Right atrium auricular region (tissue), 2 donors: ENCODE measurements around the gene PLEKHH3. TPM values are rescaled to one million over a fixed set of nuclear protein-coding genes. Genes with fewer than 3 reads are reported as not detected.
"Not testable (repeated sequence)": the region's sequence is repeated elsewhere in the genome, so short reads cannot be mapped to it uniquely, and the experiment has no call there.

Experiments
- DNase-seq: peaks from one replicate; pipeline ENCODE4 v3.0.0-alpha.2; 2019; ENCODE audit warnings: low spot score
- H3K27ac ChIP-seq, 2 donors: fragments of 200-600 bp; sonication (generic); 1 replicate in 1 of 2; 2 replicates in 1 of 2; pipeline ENCODE4 v1.5.1; 2016 to 2019
- H3K27me3 ChIP-seq, 2 donors: fragments of 200-600 bp; sonication (generic); one replicate each; pipeline versions ENCODE4 v1.5.1 to v1.6.0; 2017 to 2019
- H3K36me3 ChIP-seq: fragments of 200-600 bp; sonication (generic); one replicate; pipeline ENCODE4 v1.5.1; 2016
- H3K4me1 ChIP-seq, 2 donors: fragments of 200-600 bp; sonication (generic); one replicate each; pipeline versions ENCODE4 v1.5.1 to v1.6.0; 2017 to 2019
- H3K4me3 ChIP-seq, 2 donors: fragments of 200-600 bp; sonication (generic); 1 replicate in 1 of 2; 2 replicates in 1 of 2; pipeline ENCODE4 v1.5.1; 2017 to 2019; ENCODE audit warnings: mild to moderate bottlenecking in 1 of 2, moderate library complexity in 1 of 2
- H3K9me3 ChIP-seq, 2 donors: fragments of 200-600 bp; sonication (generic); one replicate each; pipeline ENCODE4 v1.5.1; 2019
- CTCF ChIP-seq, 2 donors: fragments of 200-600 bp; sonication (generic); IDR thresholded peaks; one replicate each; pipeline ENCODE4 v1.5.1; 2019; ENCODE audit warnings: antibody characterized with exemption in 2 of 2
- microRNA-seq, 2 donors: library from miRNA; unstranded; fragments of <30 nt; microRNA quantifications; one replicate each; pipeline ENCODE4, GENCODE V29; 2016 to 2017; ENCODE audit warnings: borderline number of aligned reads in 2 of 2, borderline replicate concordance in 1 of 2
- total RNA-seq, 2 donors: library from RNA; depleted of rRNA; stranded (reverse); fragments of >200 nt; gene quantifications; one replicate each; pipeline ENCODE4 v1.1.0, GENCODE V29; 2016

Gene PLEKHH3
- total RNA-seq, 2 donors from 2014 or later: 14.5 to 26.5 TPM

GRCh38 chr17:42623732-42624596 lies 52.8 kb downstream of the PLEKHH3 start:
- TF ChIP-seq CTCF (IDR thresholded peaks at IDR 0.05): no peak
- no peak overlapping the region for H3K27ac ChIP-seq

DNA sequence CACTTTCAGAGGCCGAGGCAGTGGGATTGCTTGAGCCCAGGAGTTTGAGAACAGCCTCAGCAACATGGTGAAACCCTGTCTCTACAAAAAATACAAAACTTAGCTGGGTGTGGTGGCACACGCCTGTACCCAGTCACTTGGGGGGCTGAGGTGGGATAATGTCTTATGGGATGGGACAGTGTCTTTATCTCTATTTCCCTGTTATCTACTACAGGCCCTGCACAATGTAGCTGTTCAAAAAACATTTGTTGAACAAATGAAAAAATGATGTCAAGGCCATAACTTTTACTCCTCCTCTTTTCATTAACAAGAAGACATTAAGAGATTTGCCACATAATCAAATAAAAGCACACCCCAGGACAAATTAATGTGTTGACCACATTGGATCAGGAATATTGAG lies 53.5 kb downstream of the PLEKHH3 start:
- no peak overlapping the region for H3K27ac ChIP-seq
- H3K36me3 ChIP-seq: no peaks in the 10 kb centered on the region
- DNase-seq: no peak
- no peak for TF ChIP-seq CTCF (IDR thresholded peaks at IDR 0.05)
- no peak overlapping the region for H3K4me3 ChIP-seq
- H3K4me1 ChIP-seq: peaks cover 0 to 5% of the 10 kb centered on the region in 2 donors
- H3K9me3 ChIP-seq: no peaks in the 10 kb centered on the region
- H3K27me3 ChIP-seq: no peaks in the 10 kb centered on the region

More at GRCh38 chr17:42623732-42624596, 52.8 kb downstream of the PLEKHH3 start:
- Histone ChIP-seq H3K4me3 (no peak overlapping the region), H3K9me3 (no peaks in the 10 kb centered on the region), H3K36me3 (no peaks in the 10 kb centered on the region), H3K27me3 (no peaks in the 10 kb centered on the region), H3K4me1 (no peaks in the 10 kb centered on the region)
- DNase-seq: no peak

DNA sequence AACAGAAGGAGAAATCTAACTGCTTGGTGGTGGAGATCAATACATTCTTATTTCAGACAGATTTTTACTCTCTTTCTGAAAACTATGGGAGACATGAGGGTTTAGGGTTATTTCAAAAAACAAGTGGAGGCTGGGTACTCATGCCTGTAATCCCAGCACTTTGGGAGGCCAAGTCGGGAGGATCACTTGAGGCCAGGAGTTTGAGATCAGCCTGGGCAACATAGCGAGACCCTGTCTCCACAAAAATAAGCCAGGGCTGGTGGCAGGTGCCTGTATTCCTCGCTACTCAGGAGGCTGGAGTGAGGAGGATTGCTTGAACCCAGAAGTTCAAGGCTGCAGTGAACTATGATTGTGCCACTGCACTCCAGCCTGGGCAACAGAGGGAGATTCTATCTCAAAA lies 54.8 kb downstream of the PLEKHH3 start:
- not testable (repeated sequence) for DNase-seq, H3K4me3 ChIP-seq, H3K27me3 ChIP-seq, H3K27ac ChIP-seq, H3K36me3 ChIP-seq, H3K9me3 ChIP-seq
- peaks cover 0 to 11% of the 10 kb centered on the region in 2 donors for H3K4me1 ChIP-seq

GRCh38 chr17:42618442-42619150 lies 58.2 kb downstream of the PLEKHH3 start:
- peaks cover 0 to 11% of the 10 kb centered on the region in 2 donors for H3K4me1 ChIP-seq
- peak overlapping the region; percentile 65 to 67 for H3K27ac ChIP-seq
- no peaks in the 10 kb centered on the region for H3K27me3 ChIP-seq
- no peaks in the 10 kb centered on the region for H3K9me3 ChIP-seq
- no peak overlapping the region for H3K4me3 ChIP-seq
- DNase-seq: no peak
- peaks cover 21% of the 10 kb centered on the region for H3K36me3 ChIP-seq
- TF ChIP-seq CTCF (IDR thresholded peaks at IDR 0.05): peak; percentile 18 to 50

GRCh38 chr17:42617956-42618431 lies 58.8 kb downstream of the PLEKHH3 start:
- DNase-seq: no peak
- Histone ChIP-seq H3K27me3 (no peaks in the 10 kb centered on the region), H3K36me3 (peaks cover 27% of the 10 kb centered on the region), H3K4me1 (peaks cover 0 to 11% of the 10 kb centered on the region in 2 donors), H3K4me3 (no peak overlapping the region), H3K27ac (peak overlapping the region; percentile 65 to 67), H3K9me3 (no peaks in the 10 kb centered on the region)
- no peak for TF ChIP-seq CTCF (IDR thresholded peaks at IDR 0.05)

Small RNA genes lying within 50 kb of the gene (microRNA-seq; reads per million reads assigned to microRNA genes)
- gene MIR6780A: 0.71 reads per million in 2 donors

Other genes with a start within 250 kb of the PLEKHH3 start
- gene ATP6V0A1, start 218.1 kb downstream of the PLEKHH3 start, total RNA-seq: 10 to 100 TPM; 38.9 to 67.5 TPM
- 10 to 100 TPM; 19.6 to 22.1 TPM for gene NAGLU, start 140.8 kb downstream of the PLEKHH3 start, total RNA-seq
- gene HSD17B1, start 124.1 kb downstream of the PLEKHH3 start, total RNA-seq: under 1 TPM; 0.39 to 0.78 TPM
- gene COASY, start 114.8 kb downstream of the PLEKHH3 start, total RNA-seq: 10 to 100 TPM; 18.1 to 19.0 TPM
- gene MLX, start 109.9 kb downstream of the PLEKHH3 start, total RNA-seq: 10 to 100 TPM; 40.1 to 63.6 TPM
- gene PSMC3IP, start 99.3 kb downstream of the PLEKHH3 start, total RNA-seq: 1 to 10 TPM; 1.2 to 1.6 TPM
- 10 to 100 TPM; 30.4 to 31.1 TPM for gene RETREG3, start 67.6 kb downstream of the PLEKHH3 start, total RNA-seq
- 10 to 100 TPM; 28.8 to 55.9 TPM for gene TUBG1, start 67.3 kb downstream of the PLEKHH3 start, total RNA-seq
- 10 to 100 TPM; 18.2 to 25.7 TPM for gene TUBG2, start 17.7 kb downstream of the PLEKHH3 start, total RNA-seq
- 1 to 10 TPM; 1.3 to 4.4 TPM for gene CCR10, start 4.8 kb upstream of the PLEKHH3 start, total RNA-seq
- gene CNTNAP1, start 5.5 kb upstream of the PLEKHH3 start, total RNA-seq: 1 to 10 TPM in 1 of 2 donors, under 1 TPM in 1; 0.96 to 2.0 TPM
- 10 to 100 TPM; 30.5 to 32.5 TPM for gene EZH1, start 68.0 kb upstream of the PLEKHH3 start, total RNA-seq
- 10 to 100 TPM; 28.9 to 35.2 TPM for gene RAMP2, start 84.2 kb upstream of the PLEKHH3 start, total RNA-seq
- gene VPS25, start 96.5 kb upstream of the PLEKHH3 start, total RNA-seq: 10 to 100 TPM; 37.9 to 39.8 TPM
- under 1 TPM in 1 of 2 donors, not detected in 1; 0.08 TPM for gene WNK4, start 103.6 kb upstream of the PLEKHH3 start, total RNA-seq
- gene COA3, start 121.7 kb upstream of the PLEKHH3 start, total RNA-seq: 10 to 100 TPM; 71.6 to 77.4 TPM
- gene CNTD1, start 121.9 kb upstream of the PLEKHH3 start, total RNA-seq: under 1 TPM in 1 of 2 donors, not detected in 1; 0.16 TPM
- gene BECN1, start 147.3 kb upstream of the PLEKHH3 start, total RNA-seq: 100 to 1,000 TPM in 1 of 2 donors, 10 to 100 TPM in 1; 67.9 to 105 TPM
- gene PSME3, start 156.4 kb upstream of the PLEKHH3 start, total RNA-seq: 10 to 100 TPM; 63.8 to 66.1 TPM
- gene AOC2, start 167.6 kb upstream of the PLEKHH3 start, total RNA-seq: under 1 TPM in 1 of 2 donors, not detected in 1; 0.55 TPM
- gene AOC3, start 174.2 kb upstream of the PLEKHH3 start, total RNA-seq: 10 to 100 TPM in 1 of 2 donors, 1 to 10 TPM in 1; 7.8 to 10.3 TPM
- gene G6PC1, start 223.8 kb upstream of the PLEKHH3 start, total RNA-seq: not detected